Ovary (tissue), 10 donors: ENCODE data around the gene KIAA0586. TPM values are rescaled to one million over a fixed set of nuclear protein-coding genes. Genes with fewer than 3 reads are reported as not detected.

ENCODE experiments used
- DNase-seq, 5 donors: peaks; one replicate each; pipeline ENCODE4 v3.0.0-alpha.2; 2019 to 2020
- H3K27ac ChIP-seq, 2 donors: fragments of 200-600 bp; one replicate each; pipeline versions ENCODE4 v1.5.1 to v1.8.0; 2019 to 2022
- H3K27me3 ChIP-seq: fragments of 200-600 bp; one replicate; pipeline ENCODE4 v1.8.0; 2022
- H3K36me3 ChIP-seq: fragments of 200-600 bp; sonication (generic); one replicate; pipeline ENCODE4 v1.5.1; 2019
- H3K4me1 ChIP-seq: one replicate; pipeline ENCODE4 v1.8.1; 2013; ENCODE audit warnings: mild to moderate bottlenecking, moderate library complexity; ENCODE audit not compliant: insufficient read depth
- H3K4me3 ChIP-seq: fragments of 200-600 bp; sonication (generic); one replicate; pipeline ENCODE4 v1.5.1; 2017
- H3K9me3 ChIP-seq, 2 donors: fragments of 200-600 bp in 1 of 2; sonication (generic) in 1 of 2; one replicate each; pipeline versions ENCODE4 v1.5.1 to v1.8.1; 2013 to 2019; ENCODE audit warnings: mild to moderate bottlenecking in 1 of 2, moderate library complexity in 1 of 2
- EP300 ChIP-seq: sonication (generic); formaldehyde crosslinking; IDR thresholded peaks from one replicate; pipeline ENCODE4 v1.6.1; 2017; ENCODE audit warnings: antibody characterized with exemption
- POLR2A ChIP-seq: fragments of 450-650 bp; IDR thresholded peaks from one replicate; pipeline ENCODE4 v1.6.1; 2017; ENCODE audit warnings: antibody characterized with exemption, mild to moderate bottlenecking, moderate library complexity
- WGBS, 3 donors: extraction: QIAGEN DNeasy Blood & Tissue Kit in 1 of 3; methylation state at CpG; one replicate each; pipeline versions ENCODE4 v1.1.5 to v1.1.7; 2013 to 2017; 5-methylcytosine and 5-hydroxymethylcytosine counted together
- intact Hi-C, 4 donors: fragments of 100-400 bp; cut with DNase I; formaldehyde crosslinking; loops; one replicate each; pipeline versions ENCODE4 v1.11.0 to v1.15.1; 2022 to 2023
- long read RNA-seq, 3 donors: library from polyadenylated mRNA in 2 of 3; unstranded in 2 of 3; transcript quantifications; one replicate each; pipeline ENCODE4 v2.0.0 and lab custom pipeline, GENCODE V29; 2021 to 2026
- polyA plus RNA-seq, 2 donors: library from polyadenylated mRNA; stranded (reverse); fragments of 200-250 nt in 1 of 2; fragments of 350-450 nt in 1 of 2; fragmentation: Illumina TruSeq in 1 of 2; extraction: RNeasy Lipid Tissue Mini Kit (QIAGEN cat#74804) in 1 of 2; gene quantifications; one replicate each; pipeline ENCODE4 v1.2.3, GENCODE V29; 2013 to 2014
- total RNA-seq, 7 donors: library from RNA; depleted of rRNA in 2 of 7; stranded (reverse); fragments of >200 nt in 2 of 7; fragmentation: NEBNext Ultra II Directional in 3 of 7; extraction: Animal tissue kit (Norgen Biotek cat#: 25700) in 3 of 7; gene quantifications; one replicate each; pipeline versions ENCODE4 v1.1.0 to v1.2.4, GENCODE V29; 2016 to 2023
- TF ChIP-seq, protein P1 (sequence below), 3 donors: fragments of 450-650 bp in 2 of 3; fragments of 200-600 bp in 1 of 3; IDR thresholded peaks; one replicate each; pipeline versions ENCODE4 v1.5.1 to v1.8.0; 2016 to 2022; ENCODE audit warnings: antibody characterized with exemption in 3 of 3, mild to moderate bottlenecking in 1 of 3
- donor health status: DM: no; HTN: no; CAD: no; lungs with moderate emphysema.
- donor health status: DM: no; HTN: no; CAD: no.
- donor health status: Bipolar disorder and iron deficiency.
- donor health status: DM: yes; HTN: yes; CAD: no.
- donor health status: DM: no; HTN: no; CAD: no.
- donor health status: DM: yes; HTN: yes; CAD: no.

KIAA0586 gene
- 10 to 100 TPM in 5 of 7 donors, 1 to 10 TPM in 2; 8.0 to 19.1 (median 14.3) TPM for total RNA-seq
- polyA plus RNA-seq: 10 to 100 TPM in 1 of 2 donors, 1 to 10 TPM in 1; 4.6 to 11.6 TPM
- long read RNA-seq, donor 1, partial matches to known transcripts: 27 of 40 reads
- long read RNA-seq, donor 1, other reads (novel, unspliced or antisense): 13 of 40 reads
- long read RNA-seq, donor 2, partial matches to known transcripts: 0 of 1 reads
- long read RNA-seq, donor 2, other reads (novel, unspliced or antisense): 0 of 1 reads
- long read RNA-seq, donor 3, partial matches to known transcripts: 6 of 10 reads
- long read RNA-seq, donor 3, other reads (novel, unspliced or antisense): 4 of 10 reads

DNA sequence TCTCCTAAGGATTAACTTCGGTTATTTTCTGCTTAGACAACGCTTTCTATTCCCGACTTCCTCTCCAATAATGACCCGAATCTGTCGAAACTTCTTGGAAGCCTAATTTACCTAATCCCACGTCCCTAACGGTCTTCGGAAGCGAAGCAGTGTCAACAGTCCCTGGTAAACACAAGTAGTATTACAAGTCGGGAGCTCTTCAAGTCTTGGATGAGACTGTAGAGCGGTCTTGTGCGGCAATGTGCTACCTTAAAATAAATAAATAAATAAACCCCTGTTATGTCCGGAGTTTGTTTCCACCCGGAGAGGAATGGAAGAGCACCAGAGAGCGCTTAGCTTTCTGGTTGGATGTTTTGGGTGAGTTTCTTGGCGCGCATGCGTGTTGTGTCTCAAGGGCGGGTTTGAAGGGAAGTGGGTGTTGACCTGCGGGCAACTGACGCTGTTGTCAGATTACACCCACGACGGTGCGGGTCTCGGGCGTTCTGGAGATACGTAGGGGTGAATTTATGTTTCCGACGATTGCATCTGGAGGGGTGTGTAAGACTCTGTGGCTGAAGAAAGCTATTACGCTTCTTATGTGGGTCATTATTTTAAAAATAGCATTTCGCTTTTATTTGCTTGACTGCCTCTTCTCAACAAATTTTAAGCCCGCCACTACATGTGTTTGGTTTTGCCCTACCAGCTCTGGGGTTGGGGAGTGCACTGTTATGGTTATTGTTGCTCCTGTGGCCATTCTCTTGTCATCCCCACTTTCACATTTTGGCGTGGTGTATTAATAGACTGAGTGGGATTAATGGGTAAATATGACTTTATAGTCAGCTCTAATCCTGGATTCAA is at the start of gene KIAA0586, which contains the start of gene TIMM9:
TSS of gene KIAA0586 (plus strand) at position 439 of the 837 bp plus-strand sequence. CDS start 546 bp downstream, outside the sequence.
TSS of gene TIMM9 (minus strand) at position 251 of the 837 bp plus-strand sequence. CDS start 15,586 bp downstream, outside the sequence.
- DNase-seq: peak; percentile 94 to 97 (median 96)
- intact Hi-C loops: loop anchor here in 1 of 4 donors (5.0 kb wide), 1 partner anchor 185 kb away; the partner anchor contains the start of gene PSMA3
- TF ChIP-seq POLR2A: peak; percentile 84
- TF ChIP-seq, protein P1, sequence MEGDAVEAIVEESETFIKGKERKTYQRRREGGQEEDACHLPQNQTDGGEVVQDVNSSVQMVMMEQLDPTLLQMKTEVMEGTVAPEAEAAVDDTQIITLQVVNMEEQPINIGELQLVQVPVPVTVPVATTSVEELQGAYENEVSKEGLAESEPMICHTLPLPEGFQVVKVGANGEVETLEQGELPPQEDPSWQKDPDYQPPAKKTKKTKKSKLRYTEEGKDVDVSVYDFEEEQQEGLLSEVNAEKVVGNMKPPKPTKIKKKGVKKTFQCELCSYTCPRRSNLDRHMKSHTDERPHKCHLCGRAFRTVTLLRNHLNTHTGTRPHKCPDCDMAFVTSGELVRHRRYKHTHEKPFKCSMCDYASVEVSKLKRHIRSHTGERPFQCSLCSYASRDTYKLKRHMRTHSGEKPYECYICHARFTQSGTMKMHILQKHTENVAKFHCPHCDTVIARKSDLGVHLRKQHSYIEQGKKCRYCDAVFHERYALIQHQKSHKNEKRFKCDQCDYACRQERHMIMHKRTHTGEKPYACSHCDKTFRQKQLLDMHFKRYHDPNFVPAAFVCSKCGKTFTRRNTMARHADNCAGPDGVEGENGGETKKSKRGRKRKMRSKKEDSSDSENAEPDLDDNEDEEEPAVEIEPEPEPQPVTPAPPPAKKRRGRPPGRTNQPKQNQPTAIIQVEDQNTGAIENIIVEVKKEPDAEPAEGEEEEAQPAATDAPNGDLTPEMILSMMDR (IDR thresholded peaks at IDR 0.05): peak in 1 of 3 donors; percentile 31
- TF ChIP-seq EP300: peak; percentile 10

GRCh38 chr14:58390830-58391229 is 36.7 kb upstream of the KIAA0586 start:
- DNase-seq: no peak
- Histone ChIP-seq H3K27ac (no peak overlapping the region), H3K9me3 (no peaks in the 10 kb centered on the region), H3K27me3 (no peaks in the 10 kb centered on the region), H3K4me3 (no peak overlapping the region), H3K36me3 (no peaks in the 10 kb centered on the region), H3K4me1 (no peaks in the 10 kb centered on the region)
- WGBS, 3 donors: 75 to 89% (median 77%) methylated on average over 2 of the region's 2 CpGs
- TF ChIP-seq EP300: no peak
- TF ChIP-seq, protein P1 (IDR thresholded peaks at IDR 0.05): no peak
- TF ChIP-seq POLR2A: no peak
- intact Hi-C loops: no loop called here

More for the DNA sequence above, at the start of gene KIAA0586, which contains the start of gene TIMM9:
- 0% methylated on average over 33 of the region's 33 CpGs for WGBS, 3 donors
- no peaks in the 10 kb centered on the region for H3K36me3 ChIP-seq
- H3K4me1 ChIP-seq: peaks cover 1% of the 10 kb centered on the region
- peak within 1 kb of the TSS; percentile 72 to 81 for H3K27ac ChIP-seq
- H3K9me3 ChIP-seq: no peaks in the 10 kb centered on the region
- no peaks in the 10 kb centered on the region for H3K27me3 ChIP-seq
- H3K4me3 ChIP-seq: peak within 1 kb of the TSS; percentile 67

DNA sequence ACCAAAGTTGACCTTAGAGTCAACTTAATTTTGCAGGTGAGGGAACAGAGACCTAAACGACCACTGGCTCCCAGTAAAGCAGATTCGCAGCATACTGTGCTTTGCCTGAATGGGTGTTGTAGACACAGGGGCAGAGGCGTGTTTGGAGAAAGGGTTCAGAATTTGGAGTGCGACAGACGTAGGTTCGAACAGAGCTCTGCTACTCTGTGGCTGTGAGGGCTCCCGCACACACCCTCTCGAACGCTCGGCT is 32.0 kb upstream of the KIAA0586 start:
- 9 to 14% (median 13%) methylated on average over 8 to 10 of the region's 10 CpGs for WGBS, 3 donors
- H3K27ac ChIP-seq: no peak overlapping the region
- H3K4me1 ChIP-seq: peaks cover 2% of the 10 kb centered on the region
- intact Hi-C loops: no loop called here
- DNase-seq: no peak
- H3K9me3 ChIP-seq: no peaks in the 10 kb centered on the region
- no peak for TF ChIP-seq EP300
- TF ChIP-seq, protein P1 (IDR thresholded peaks at IDR 0.05): no peak
- no peak for TF ChIP-seq POLR2A
- H3K4me3 ChIP-seq: peak overlapping the region; percentile 39
- H3K36me3 ChIP-seq: no peaks in the 10 kb centered on the region
- H3K27me3 ChIP-seq: no peaks in the 10 kb centered on the region

DNA sequence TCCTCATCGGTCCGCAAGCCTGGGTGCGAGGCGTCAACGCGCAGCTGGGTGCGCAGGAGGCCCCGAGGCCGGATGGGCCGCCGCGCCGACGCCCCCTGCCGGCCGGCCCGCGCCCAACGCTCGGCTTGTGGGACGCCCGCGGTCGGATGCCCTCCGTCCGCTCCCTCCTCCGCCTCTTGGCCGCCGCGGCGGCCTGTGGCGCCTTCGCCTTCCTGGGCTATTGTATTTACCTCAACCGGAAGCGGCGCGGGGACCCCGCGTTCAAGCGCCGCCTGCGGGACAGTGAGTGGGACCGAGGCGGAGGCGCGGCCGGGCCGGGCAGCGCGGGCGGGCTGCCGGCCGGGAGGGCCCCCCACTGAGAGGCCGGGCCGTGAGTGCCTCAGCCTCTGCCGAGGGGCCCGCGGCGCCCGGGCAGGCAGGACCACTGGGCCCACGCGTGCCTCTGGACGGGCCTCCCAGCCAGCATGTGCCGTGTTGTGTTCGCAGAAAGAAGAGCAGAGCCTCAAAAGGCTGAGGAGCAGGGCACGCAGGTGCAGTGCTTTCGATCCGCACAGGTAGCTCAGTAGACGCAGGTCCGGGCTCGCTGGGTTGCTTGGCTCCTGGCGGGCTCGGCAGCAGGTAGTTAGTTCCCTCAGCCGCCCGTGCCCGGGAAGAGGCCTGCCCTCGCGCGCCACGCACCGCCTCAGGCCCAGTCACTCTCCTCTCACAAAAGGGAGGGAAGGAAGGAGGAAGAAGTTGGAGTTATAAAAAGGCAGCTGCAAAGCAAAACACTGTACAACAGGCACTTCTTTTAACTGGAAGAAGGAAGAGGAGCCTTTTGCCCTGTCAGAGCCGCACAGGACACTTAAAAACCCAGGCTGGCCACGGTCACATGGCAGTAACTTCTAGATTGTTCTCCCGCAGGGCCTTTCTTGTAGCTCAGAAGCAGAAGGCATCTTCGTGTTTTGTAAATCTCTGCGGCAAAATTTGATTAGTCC is 31.4 kb upstream of the KIAA0586 start, which contains the start of gene TOMM20L:
TSS of gene TOMM20L (plus strand) at position 119 of the 977 bp plus-strand sequence. CDS start at position 147, 28 bp downstream.
- Histone ChIP-seq H3K27ac (peak within 1 kb of the TSS; percentile 68 to 73), H3K4me1 (peaks cover 2% of the 10 kb centered on the region), H3K36me3 (no peaks in the 10 kb centered on the region), H3K9me3 (no peaks in the 10 kb centered on the region), H3K27me3 (no peaks in the 10 kb centered on the region), H3K4me3 (peak within 1 kb of the TSS; percentile 39)
- no peak for TF ChIP-seq POLR2A
- TF ChIP-seq, protein P1 (IDR thresholded peaks at IDR 0.05): peak; percentile 77 to 90 (median 83)
- no peak for TF ChIP-seq EP300
- peak; percentile 55 to 84 (median 71) for DNase-seq
- WGBS, 3 donors: 9 to 33% (median 17%) methylated on average over 23 to 86 of the region's 86 CpGs
- intact Hi-C loops: no loop called here
